Astrocyte of the spinal cord (primary cell): Measurements from ENCODE around the gene HECW1.

Source experiments
- DNase-seq: peaks from one replicate; pipeline ENCODE4 v3.0.0; 2011; ENCODE audit warnings: low read depth, low spot score
- H3K4me3 ChIP-seq: 2 replicates; pipeline ENCODE4 v1.5.1; 2011; ENCODE audit warnings: low read depth, mild to moderate bottlenecking, low read length, moderate library complexity
- in situ Hi-C: cut with HindIII; loops from 2 replicates; pipeline ENCODE4 v1.10.0; 2017; ENCODE audit warnings: low sequenced_read_pairs
- TF ChIP-seq, protein P1 (sequence below): IDR thresholded peaks from 2 replicates; pipeline ENCODE4 v1.5.1; 2012; ENCODE audit warnings: low read depth, mild to moderate bottlenecking, low read length, inconsistent platforms

Gene HECW1

DNA sequence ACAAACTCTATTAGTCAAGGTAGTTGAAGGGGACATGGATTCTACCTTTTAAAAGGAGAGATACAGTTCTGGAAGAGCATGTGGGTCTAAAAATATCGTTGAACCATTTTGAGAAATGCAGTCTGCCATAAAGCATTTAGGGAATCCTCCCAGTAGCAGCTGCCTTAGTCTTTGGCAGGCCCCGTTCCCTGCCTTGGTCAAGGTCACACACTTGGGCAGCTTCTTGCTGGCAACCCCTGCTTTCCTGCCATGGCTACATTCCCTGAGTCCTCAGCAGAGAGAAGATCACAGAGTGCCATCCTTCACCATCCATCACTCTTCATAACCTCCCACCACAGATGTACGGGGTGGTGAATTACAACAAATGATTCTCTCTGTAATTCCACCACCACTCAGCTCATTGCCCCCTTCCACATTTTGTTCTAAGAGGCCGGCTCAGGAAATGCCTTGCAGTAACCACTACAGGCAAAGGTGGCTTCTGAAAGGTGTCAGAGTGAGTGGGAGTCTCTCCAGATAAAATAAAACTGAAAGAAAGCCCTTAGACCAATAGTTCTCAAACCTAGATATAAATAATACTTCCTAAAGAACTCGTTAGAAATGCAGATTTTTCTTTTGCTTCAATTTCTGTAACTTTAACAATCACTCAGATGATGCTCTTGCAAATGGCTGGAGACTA lies 349.0 kb downstream of the HECW1 start:
- H3K4me3 ChIP-seq: no peak overlapping the region
- DNase-seq: no peak
- in situ Hi-C loops: no loop called here
- TF ChIP-seq, protein P1, sequence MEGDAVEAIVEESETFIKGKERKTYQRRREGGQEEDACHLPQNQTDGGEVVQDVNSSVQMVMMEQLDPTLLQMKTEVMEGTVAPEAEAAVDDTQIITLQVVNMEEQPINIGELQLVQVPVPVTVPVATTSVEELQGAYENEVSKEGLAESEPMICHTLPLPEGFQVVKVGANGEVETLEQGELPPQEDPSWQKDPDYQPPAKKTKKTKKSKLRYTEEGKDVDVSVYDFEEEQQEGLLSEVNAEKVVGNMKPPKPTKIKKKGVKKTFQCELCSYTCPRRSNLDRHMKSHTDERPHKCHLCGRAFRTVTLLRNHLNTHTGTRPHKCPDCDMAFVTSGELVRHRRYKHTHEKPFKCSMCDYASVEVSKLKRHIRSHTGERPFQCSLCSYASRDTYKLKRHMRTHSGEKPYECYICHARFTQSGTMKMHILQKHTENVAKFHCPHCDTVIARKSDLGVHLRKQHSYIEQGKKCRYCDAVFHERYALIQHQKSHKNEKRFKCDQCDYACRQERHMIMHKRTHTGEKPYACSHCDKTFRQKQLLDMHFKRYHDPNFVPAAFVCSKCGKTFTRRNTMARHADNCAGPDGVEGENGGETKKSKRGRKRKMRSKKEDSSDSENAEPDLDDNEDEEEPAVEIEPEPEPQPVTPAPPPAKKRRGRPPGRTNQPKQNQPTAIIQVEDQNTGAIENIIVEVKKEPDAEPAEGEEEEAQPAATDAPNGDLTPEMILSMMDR: no peak

DNA sequence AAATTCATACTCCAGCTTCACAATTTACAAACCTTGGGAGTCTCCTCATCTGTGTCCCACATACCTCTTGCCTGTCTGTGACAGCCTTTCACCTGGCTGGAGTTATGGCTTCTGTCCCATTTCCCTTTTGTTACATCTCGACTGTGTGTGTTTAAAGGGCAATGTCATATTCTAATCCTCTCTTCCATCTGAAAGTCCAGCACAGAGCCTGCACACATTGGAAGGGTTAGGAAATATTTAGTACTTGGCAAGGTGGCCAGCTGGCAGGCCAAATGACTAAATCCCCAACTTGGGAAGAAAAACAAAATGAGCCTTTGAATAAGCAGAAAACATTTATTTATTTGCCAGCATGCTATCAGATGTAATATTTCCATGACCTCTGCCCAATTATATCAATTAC lies 350.4 kb downstream of the HECW1 start:
- in situ Hi-C loops: no loop called here
- TF ChIP-seq, protein P1: no peak

DNA sequence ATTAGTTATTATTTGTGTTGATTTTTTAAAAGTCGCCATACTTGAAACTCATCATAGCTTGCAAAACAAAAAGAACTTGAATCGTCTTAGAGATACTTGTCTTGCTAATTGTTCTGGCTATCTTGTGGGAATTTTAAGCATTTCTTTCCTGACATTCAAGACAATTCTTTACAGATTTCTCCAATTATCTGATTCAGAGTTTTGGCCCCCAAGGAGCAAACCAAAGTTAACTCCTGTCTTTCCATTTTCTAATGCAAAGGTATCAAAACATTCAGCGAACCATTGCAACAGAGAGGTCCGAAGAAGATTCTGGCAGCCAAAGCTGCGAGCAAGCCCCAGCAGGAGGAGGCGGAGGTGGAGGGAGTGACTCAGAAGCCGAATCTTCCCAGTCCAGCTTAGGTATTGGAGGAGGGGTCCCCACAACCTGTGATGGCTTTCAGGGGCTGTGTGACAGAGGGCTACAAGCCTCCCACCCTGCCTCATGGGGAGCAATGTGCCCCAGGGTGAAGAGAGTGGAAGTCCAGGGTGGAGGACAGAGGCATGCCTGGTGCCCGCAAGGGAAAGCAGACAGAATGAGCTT lies 351.0 kb downstream of the HECW1 start:
- no peak overlapping the region for H3K4me3 ChIP-seq
- no peak for DNase-seq
- in situ Hi-C loops: no loop called here
- TF ChIP-seq, protein P1: no peak

More for the DNA sequence above, 350.4 kb downstream of the HECW1 start:
- DNase-seq: no peak
- H3K4me3 ChIP-seq: no peak overlapping the region

DNA sequence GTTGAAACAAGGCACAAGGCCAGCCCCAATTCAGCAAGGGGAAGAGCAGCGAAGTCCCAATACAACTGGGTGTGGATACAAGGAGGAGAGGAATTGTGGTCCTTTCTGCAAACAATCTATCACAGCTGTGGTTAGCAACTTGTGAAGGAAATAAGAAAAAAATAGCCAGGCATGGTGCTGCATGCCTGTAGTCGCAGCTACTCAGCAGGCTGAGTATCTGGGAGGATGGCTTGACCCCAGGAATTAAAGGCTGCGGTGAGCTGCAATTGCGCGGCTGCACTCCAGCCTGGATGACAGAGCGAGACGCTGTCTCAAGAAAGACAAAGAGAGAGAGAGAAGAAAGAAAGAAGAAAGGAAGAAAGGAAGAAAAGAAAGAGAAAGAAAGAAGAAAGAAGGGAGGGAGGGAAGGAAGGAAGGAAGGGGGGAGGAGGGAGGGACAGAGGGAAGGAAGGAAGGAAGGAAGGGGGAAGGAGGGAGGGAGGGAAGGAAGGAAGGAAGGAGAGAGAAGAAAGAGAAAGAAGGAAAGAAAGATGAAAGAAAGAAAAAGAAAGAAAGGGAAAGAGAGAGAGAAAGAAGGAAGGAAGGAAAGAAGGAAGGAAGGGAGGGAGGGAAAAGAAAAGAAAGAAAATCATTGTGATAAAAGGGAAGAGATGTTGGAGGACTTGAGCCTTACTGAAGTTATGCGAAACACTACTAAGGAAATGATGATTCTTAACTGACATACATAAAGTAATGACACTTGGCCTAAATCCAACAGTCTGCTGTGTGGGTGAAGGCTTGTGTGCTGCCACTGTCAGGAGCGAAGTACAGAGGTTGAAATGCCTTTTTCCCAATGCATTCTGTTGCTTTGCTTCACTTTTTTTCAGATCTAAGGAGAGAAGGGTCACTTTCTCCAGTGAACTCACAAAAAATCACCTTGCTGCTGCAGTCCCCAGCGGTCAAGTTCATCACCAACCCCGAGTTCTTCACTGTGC lies 353.4 kb downstream of the HECW1 start:
- in situ Hi-C loops: no loop called here
- no peak for DNase-seq

DNA sequence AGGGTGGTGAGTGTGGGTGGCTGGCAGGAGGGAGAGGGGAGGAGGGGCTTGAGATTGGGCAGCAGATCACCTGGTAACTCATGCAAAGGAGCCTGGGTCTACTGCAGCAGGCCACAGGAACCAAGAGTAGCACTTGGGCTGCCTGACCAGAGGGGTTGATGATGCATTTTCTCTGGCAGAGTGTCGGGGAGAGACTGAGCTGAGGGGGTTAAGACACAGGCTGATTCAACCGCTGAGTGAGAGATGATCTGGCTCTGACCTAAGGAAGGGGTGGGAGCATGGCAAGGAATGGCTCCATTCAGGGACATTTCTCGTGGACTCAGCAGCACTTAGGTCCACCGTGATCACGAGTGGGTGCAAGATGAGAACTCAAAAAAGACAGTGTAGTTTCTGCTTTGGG lies 355.0 kb downstream of the HECW1 start:
- in situ Hi-C loops: no loop called here
- H3K4me3 ChIP-seq: no peak overlapping the region
- TF ChIP-seq, protein P1: no peak
- peak; percentile 18 for DNase-seq

More for the DNA sequence above, 353.4 kb downstream of the HECW1 start:
- H3K4me3 ChIP-seq: no peak overlapping the region
- TF ChIP-seq, protein P1: no peak

DNA sequence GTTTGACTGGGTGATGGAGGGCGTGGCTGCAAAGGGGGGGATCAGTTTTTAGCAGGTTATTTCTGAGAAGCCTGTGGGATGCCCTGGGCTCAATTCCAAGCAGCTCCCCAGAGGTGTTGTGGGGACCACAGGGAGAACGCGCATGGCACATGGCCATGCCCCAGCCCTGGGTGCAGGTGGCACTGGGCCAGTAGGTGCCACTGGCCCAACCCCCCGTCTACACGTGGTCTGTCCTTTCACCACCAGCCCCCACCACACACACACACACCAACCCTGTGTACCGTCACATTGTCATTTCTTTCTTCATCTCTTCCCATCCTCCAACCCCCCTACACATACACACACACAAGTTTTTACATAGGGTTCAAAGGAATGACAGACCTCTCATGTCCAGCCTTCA lies 355.4 kb downstream of the HECW1 start:
- DNase-seq: no peak
- in situ Hi-C loops: no loop called here
- no peak overlapping the region for H3K4me3 ChIP-seq
- TF ChIP-seq, protein P1: no peak
